Ishikawa (cell line): ENCODE measurements around the gene CCNE1.

Source experiments
- CREB1 ChIP-seq: IDR thresholded peaks from 2 replicates; pipeline ENCODE4 v1.6.1; 2012; ENCODE audit warnings: low read depth
- EGR1 ChIP-seq: IDR thresholded peaks from 2 replicates; pipeline ENCODE4 v1.6.1; 2012
- EP300 ChIP-seq: IDR thresholded peaks from 2 replicates; pipeline ENCODE4 v1.6.1; 2012; ENCODE audit warnings: borderline replicate concordance
- FOXM1 ChIP-seq: IDR thresholded peaks from 2 replicates; pipeline ENCODE4 v1.6.1; 2012; ENCODE audit warnings: low read depth, borderline replicate concordance
- MAX ChIP-seq: IDR thresholded peaks from 2 replicates; pipeline ENCODE4 v1.6.1; 2012
- NFIC ChIP-seq: IDR thresholded peaks from 2 replicates; pipeline ENCODE4 v1.6.1; 2012
- RAD21 ChIP-seq: IDR thresholded peaks from 2 replicates; pipeline ENCODE4 v1.6.1; 2012; ENCODE audit warnings: low read depth
- REST ChIP-seq: IDR thresholded peaks from 2 replicates; pipeline ENCODE4 v1.6.1; 2012; ENCODE audit warnings: low read depth, mild to moderate bottlenecking
- TAF1 ChIP-seq: IDR thresholded peaks from 2 replicates; pipeline ENCODE4 v1.6.1; 2012; ENCODE audit warnings: low read depth, mild to moderate bottlenecking
- TCF12 ChIP-seq: IDR thresholded peaks from 2 replicates; pipeline ENCODE4 v1.6.1; 2012; ENCODE audit warnings: low read depth
- TEAD4 ChIP-seq: IDR thresholded peaks from 2 replicates; pipeline ENCODE4 v1.6.1; 2012
- YY1 ChIP-seq: IDR thresholded peaks from 2 replicates; pipeline ENCODE4 v1.6.1; 2012; ENCODE audit warnings: low read depth

GRCh38 chr19:29785360-29785759, 26.4 kb upstream of the CCNE1 start:
- TF ChIP-seq EP300 (no peak), TEAD4 (no peak), YY1 (no peak), TCF12 (no peak), RAD21 (no peak), MAX (no peak), NFIC (no peak), FOXM1 (no peak), TAF1 (no peak), CREB1 (no peak), REST (no peak), EGR1 (no peak)
